WTC11 (cell line): ENCODE measurements around the gene MROH2B. TPM values are rescaled to one million over a fixed set of nuclear protein-coding genes. Genes with fewer than 3 reads are reported as not detected.

Experiments used
- ATAC-seq: fragments of 200-7000 bp; cut with Tn5 transposase; 2 replicates; pipeline ENCODE4 v1.10.0; 2021; ENCODE audit warnings: mild to moderate bottlenecking, moderate library complexity
- CTCF ChIA-PET: fragments of 300-600 bp; sonication (Branson Sonifier 250); formaldehyde crosslinking; loops from one replicate; lab custom pipeline; 2021; ENCODE audit warnings: antibody characterized with exemption; lab: Charles Lee
- POLR2A ChIA-PET: fragments of 350-600 bp; sonication (Branson Sonifier 250); formaldehyde crosslinking; loops from one replicate; lab custom pipeline; 2021; ENCODE audit warnings: antibody characterized with exemption; lab: Charles Lee
- DNase-seq: peaks from one replicate; pipeline ENCODE4 v3.0.0; 2021; ENCODE audit warnings: low spot score
- H3K27ac Mint-ChIP-seq: 2 replicates; pipeline ENCODE4 v1.8.0; 2021; ENCODE audit warnings: mixed read lengths
- H3K27me3 Mint-ChIP-seq: 2 replicates; pipeline ENCODE4 v1.8.0; 2021; ENCODE audit warnings: low read depth, mild to moderate bottlenecking, moderate library complexity, mixed read lengths
- H3K36me3 Mint-ChIP-seq: 2 replicates; pipeline ENCODE4 v1.8.0; 2021; ENCODE audit warnings: mixed read lengths
- H3K4me1 Mint-ChIP-seq: 2 replicates; pipeline ENCODE4 v1.8.0; 2022; ENCODE audit warnings: mixed read lengths
- H3K4me3 Mint-ChIP-seq: 2 replicates; pipeline ENCODE4 v1.8.0; 2021; ENCODE audit warnings: mild to moderate bottlenecking, moderate library complexity, mixed read lengths
- H3K9me3 Mint-ChIP-seq: 2 replicates; pipeline ENCODE4 v1.8.0; 2021; ENCODE audit warnings: mixed read lengths
- CDX4 ChIP-seq: fragments of 250-450 bp; sonication (Bioruptor Pico); IDR thresholded peaks from 2 replicates; pipeline ENCODE4 v1.9.0; 2021; ENCODE audit warnings: moderate library complexity, mild to moderate bottlenecking, inconsistent platforms, borderline replicate concordance
- E2F4 ChIP-seq: sonication (generic); formaldehyde crosslinking; IDR thresholded peaks from 2 replicates; pipeline ENCODE4 v1.8.1; 2022; ENCODE audit warnings: low read depth, mild to moderate bottlenecking, moderate library complexity, missing genetic modification reagents, borderline replicate concordance
- EMX1 ChIP-seq: fragments of 250-450 bp; sonication (Bioruptor Pico); IDR thresholded peaks from 2 replicates; pipeline ENCODE4 v1.8.0; 2021; ENCODE audit warnings: mild to moderate bottlenecking
- FOXK1 ChIP-seq: sonication (generic); formaldehyde crosslinking; IDR thresholded peaks from 2 replicates; pipeline ENCODE4 v1.8.0; 2022; ENCODE audit warnings: mild to moderate bottlenecking, moderate library complexity, missing genetic modification reagents
- FOXP1 ChIP-seq: sonication (generic); formaldehyde crosslinking; IDR thresholded peaks from 2 replicates; pipeline ENCODE4 v1.8.0; 2022; ENCODE audit warnings: missing genetic modification reagents, mild to moderate bottlenecking, moderate library complexity, borderline replicate concordance
- GABPB1 ChIP-seq: sonication (generic); formaldehyde crosslinking; IDR thresholded peaks from 2 replicates; pipeline ENCODE4 v1.8.1; 2023; ENCODE audit warnings: mild to moderate bottlenecking, missing genetic modification reagents
- GTF2I ChIP-seq: fragments of 250-450 bp; sonication (Bioruptor Pico); conservative IDR thresholded peaks from 2 replicates; pipeline ENCODE4 v1.4.0; 2021; ENCODE audit warnings: mild to moderate bottlenecking
- MYBL2 ChIP-seq: sonication (generic); formaldehyde crosslinking; IDR thresholded peaks from 2 replicates; pipeline ENCODE4 v1.8.1; 2023; ENCODE audit warnings: mild to moderate bottlenecking, moderate library complexity, missing genetic modification reagents
- NFATC4 ChIP-seq: fragments of 250-450 bp; sonication (Bioruptor Pico); IDR thresholded peaks from 2 replicates; pipeline ENCODE4 v1.9.0; 2021; ENCODE audit warnings: mild to moderate bottlenecking
- NFYB ChIP-seq: sonication (generic); formaldehyde crosslinking; conservative IDR thresholded peaks from 2 replicates; pipeline ENCODE4 v1.8.0; 2022; ENCODE audit warnings: low read depth, missing genetic modification reagents
- TCF7 ChIP-seq: sonication (generic); formaldehyde crosslinking; IDR thresholded peaks from 2 replicates; pipeline ENCODE4 v1.8.0; 2022; ENCODE audit warnings: mild to moderate bottlenecking, low read depth, missing genetic modification reagents, moderate library complexity
- TEAD1 ChIP-seq: sonication (generic); formaldehyde crosslinking; IDR thresholded peaks from 2 replicates; pipeline ENCODE4 v1.8.0; 2022; ENCODE audit warnings: mild to moderate bottlenecking, missing genetic modification reagents
- TP53 ChIP-seq: sonication (generic); formaldehyde crosslinking; IDR thresholded peaks from 2 replicates; pipeline ENCODE4 v1.8.1; 2023; ENCODE audit warnings: mild to moderate bottlenecking, missing genetic modification reagents
- ZMAT4 ChIP-seq: fragments of 250-450 bp; sonication (Bioruptor Pico); IDR thresholded peaks from 2 replicates; pipeline ENCODE4 v1.9.0; 2021; ENCODE audit warnings: mild to moderate bottlenecking
- ZNF425 ChIP-seq: fragments of 250-450 bp; sonication (Bioruptor Pico); conservative IDR thresholded peaks from 2 replicates; pipeline ENCODE4 v1.9.0; 2021; ENCODE audit warnings: mild to moderate bottlenecking
- ZNF532 ChIP-seq: fragments of 250-450 bp; sonication (Bioruptor Pico); IDR thresholded peaks from 2 replicates; pipeline ENCODE4 v1.9.0; 2021; ENCODE audit warnings: mild to moderate bottlenecking, borderline replicate concordance
- total RNA-seq: library from RNA; stranded (reverse); gene quantifications from 3 replicates; pipeline ENCODE4 v1.2.3, GENCODE V29; 2021
- TF ChIP-seq, protein P1 (sequence below): sonication (generic); formaldehyde crosslinking; IDR thresholded peaks from 2 replicates; pipeline ENCODE4 v1.8.1; 2023; ENCODE audit warnings: mild to moderate bottlenecking, missing genetic modification reagents
- TF ChIP-seq, protein P2 (sequence below): sonication (generic); formaldehyde crosslinking; IDR thresholded peaks from 2 replicates; pipeline ENCODE4 v1.8.0; 2022; ENCODE audit warnings: mild to moderate bottlenecking, missing genetic modification reagents
- TF ChIP-seq, protein P3 (sequence below): sonication (generic); formaldehyde crosslinking; IDR thresholded peaks from 2 replicates; pipeline ENCODE4 v1.8.0; 2022; ENCODE audit warnings: mild to moderate bottlenecking, missing genetic modification reagents

The MROH2B gene
- total RNA-seq, 1 experiment from 2014 or later = not detected

GRCh38 chr5:40973364-40974004, 97.7 kb downstream of the MROH2B start (continued):
- no peak for TF ChIP-seq ZNF425 (CRISPR knock-in tag)
- no peak for TF ChIP-seq ZMAT4 (CRISPR knock-in tag)
- no peak for TF ChIP-seq TEAD1
- TF ChIP-seq, all 79 proteins: peak for 0

DNA sequence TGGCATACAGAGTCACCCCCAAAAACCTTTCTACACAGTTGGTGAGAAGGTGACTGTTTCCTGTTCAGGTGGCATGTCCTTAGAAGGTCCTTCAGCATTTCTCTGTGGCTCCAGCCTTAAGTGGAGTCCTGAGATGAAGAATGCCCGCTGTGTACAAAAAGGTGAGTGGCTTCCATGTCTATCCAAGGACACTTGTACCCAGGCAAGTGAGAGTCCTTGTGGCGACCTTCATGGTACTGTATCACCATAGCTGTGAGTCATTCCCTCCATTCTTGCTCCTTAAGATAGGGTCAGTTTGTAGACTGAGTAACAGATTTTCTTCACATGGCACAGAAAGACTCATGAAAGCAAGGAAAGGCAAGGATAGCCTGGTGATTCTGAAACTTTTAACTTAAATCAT, 98.7 kb downstream of the MROH2B start:
- no peak for ATAC-seq
- POLR2A ChIA-PET = no interaction called here
- no peak for DNase-seq
- H3K4me1 Mint-ChIP-seq = peaks cover 14% of the 10 kb centered on the region
- CTCF ChIA-PET = no interaction called here
- no peak overlapping the region for H3K4me3 Mint-ChIP-seq
- no peaks in the 10 kb centered on the region for H3K36me3 Mint-ChIP-seq
- no peaks in the 10 kb centered on the region for H3K9me3 Mint-ChIP-seq
- no peaks in the 10 kb centered on the region for H3K27me3 Mint-ChIP-seq
- H3K27ac Mint-ChIP-seq = no peak overlapping the region
- TF ChIP-seq GABPB1 (CRISPR knock-in tag) (no peak), ZNF532 (CRISPR knock-in tag) (no peak), NFYB (CRISPR knock-in tag) (no peak), MYBL2 (CRISPR knock-in tag) (no peak), NFATC4 (CRISPR knock-in tag) (no peak), GTF2I (CRISPR knock-in tag) (no peak), TCF7 (CRISPR knock-in tag) (no peak), FOXK1 (no peak), EMX1 (no peak), CDX4 (CRISPR knock-in tag) (no peak), ZNF425 (CRISPR knock-in tag) (no peak), TP53 (CRISPR knock-in tag) (no peak), E2F4 (no peak), FOXP1 (CRISPR knock-in tag) (no peak)
- TF ChIP-seq, protein P1, sequence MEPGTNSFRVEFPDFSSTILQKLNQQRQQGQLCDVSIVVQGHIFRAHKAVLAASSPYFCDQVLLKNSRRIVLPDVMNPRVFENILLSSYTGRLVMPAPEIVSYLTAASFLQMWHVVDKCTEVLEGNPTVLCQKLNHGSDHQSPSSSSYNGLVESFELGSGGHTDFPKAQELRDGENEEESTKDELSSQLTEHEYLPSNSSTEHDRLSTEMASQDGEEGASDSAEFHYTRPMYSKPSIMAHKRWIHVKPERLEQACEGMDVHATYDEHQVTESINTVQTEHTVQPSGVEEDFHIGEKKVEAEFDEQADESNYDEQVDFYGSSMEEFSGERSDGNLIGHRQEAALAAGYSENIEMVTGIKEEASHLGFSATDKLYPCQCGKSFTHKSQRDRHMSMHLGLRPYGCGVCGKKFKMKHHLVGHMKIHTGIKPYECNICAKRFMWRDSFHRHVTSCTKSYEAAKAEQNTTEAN (CRISPR knock-in tag) = no peak
- TF ChIP-seq, protein P2, sequence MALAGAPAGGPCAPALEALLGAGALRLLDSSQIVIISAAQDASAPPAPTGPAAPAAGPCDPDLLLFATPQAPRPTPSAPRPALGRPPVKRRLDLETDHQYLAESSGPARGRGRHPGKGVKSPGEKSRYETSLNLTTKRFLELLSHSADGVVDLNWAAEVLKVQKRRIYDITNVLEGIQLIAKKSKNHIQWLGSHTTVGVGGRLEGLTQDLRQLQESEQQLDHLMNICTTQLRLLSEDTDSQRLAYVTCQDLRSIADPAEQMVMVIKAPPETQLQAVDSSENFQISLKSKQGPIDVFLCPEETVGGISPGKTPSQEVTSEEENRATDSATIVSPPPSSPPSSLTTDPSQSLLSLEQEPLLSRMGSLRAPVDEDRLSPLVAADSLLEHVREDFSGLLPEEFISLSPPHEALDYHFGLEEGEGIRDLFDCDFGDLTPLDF (CRISPR knock-in tag) = no peak
- TF ChIP-seq, protein P3, sequence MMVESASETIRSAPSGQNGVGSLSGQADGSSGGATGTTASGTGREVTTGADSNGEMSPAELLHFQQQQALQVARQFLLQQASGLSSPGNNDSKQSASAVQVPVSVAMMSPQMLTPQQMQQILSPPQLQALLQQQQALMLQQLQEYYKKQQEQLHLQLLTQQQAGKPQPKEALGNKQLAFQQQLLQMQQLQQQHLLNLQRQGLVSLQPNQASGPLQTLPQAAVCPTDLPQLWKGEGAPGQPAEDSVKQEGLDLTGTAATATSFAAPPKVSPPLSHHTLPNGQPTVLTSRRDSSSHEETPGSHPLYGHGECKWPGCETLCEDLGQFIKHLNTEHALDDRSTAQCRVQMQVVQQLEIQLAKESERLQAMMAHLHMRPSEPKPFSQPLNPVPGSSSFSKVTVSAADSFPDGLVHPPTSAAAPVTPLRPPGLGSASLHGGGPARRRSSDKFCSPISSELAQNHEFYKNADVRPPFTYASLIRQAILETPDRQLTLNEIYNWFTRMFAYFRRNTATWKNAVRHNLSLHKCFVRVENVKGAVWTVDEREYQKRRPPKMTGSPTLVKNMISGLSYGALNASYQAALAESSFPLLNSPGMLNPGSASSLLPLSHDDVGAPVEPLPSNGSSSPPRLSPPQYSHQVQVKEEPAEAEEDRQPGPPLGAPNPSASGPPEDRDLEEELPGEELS (CRISPR knock-in tag) = no peak
